Middle frontal gyrus (tissue), 1 donor: Measurements from ENCODE around the gene PPP2R3B.
"Not testable (repeated sequence)": the region's sequence is repeated elsewhere in the genome, so short reads cannot be mapped to it uniquely, and the experiment has no call there.

Experiments used
- DNase-seq: peaks from one replicate; pipeline ENCODE4 v3.0.0-alpha.2; 2015; ENCODE audit warnings: low spot score; ENCODE audit errors: extremely low spot score

The PPP2R3B gene

GRCh38 chrX:305781-306613 is 80.7 kb downstream of the PPP2R3B start:
- DNase-seq: not testable (repeated sequence)

GRCh38 chrX:302975-303374 is 83.7 kb downstream of the PPP2R3B start:
- no peak for DNase-seq

GRCh38 chrX:300334-300733 is 86.4 kb downstream of the PPP2R3B start:
- DNase-seq: no peak

GRCh38 chrX:298993-299392 is 87.7 kb downstream of the PPP2R3B start:
- DNase-seq: no peak

GRCh38 chrX:295136-295535 is 91.6 kb downstream of the PPP2R3B start:
- DNase-seq: no peak

- no peak for DNase-seq
Measured at GRCh38 chrX:292900-293897, 93.5 kb downstream of the PPP2R3B start.

GRCh38 chrX:291411-291901 is 95.3 kb downstream of the PPP2R3B start:
- DNase-seq: no peak

GRCh38 chrX:290476-291166 is 96.1 kb downstream of the PPP2R3B start:
- no peak for DNase-seq

- no peak for DNase-seq
Measured at GRCh38 chrX:288561-288991, 98.1 kb downstream of the PPP2R3B start.

GRCh38 chrX:287670-288069 is 99.0 kb downstream of the PPP2R3B start:
- DNase-seq: no peak

GRCh38 chrX:285076-285677 is 101.5 kb downstream of the PPP2R3B start:
- no peak for DNase-seq
